ENCODE measurements around the gene TAOK2. TPM values are rescaled to one million over a fixed set of nuclear protein-coding genes. Genes with fewer than 3 reads are reported as not detected.

Gene TAOK2
- total RNA-seq, 4 donors from 2014 or later: 78.1 to 123 (median 90.9) TPM

DNA sequence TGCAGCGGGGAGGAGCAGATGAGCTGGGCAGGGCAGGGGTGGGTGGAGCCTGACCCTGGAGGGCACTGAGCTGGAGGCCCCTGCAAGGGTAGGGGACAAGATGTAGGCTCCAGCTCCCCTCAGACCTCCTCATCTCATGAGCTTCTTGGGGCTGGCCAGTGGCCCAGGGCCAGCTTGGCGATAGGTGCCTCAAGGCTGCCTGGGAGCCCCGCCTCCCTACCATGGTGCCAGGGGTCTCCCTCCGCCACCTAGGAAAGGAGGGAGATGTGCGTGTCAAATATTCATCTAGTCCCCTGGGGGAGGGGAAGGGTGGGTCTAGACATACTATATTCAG, 17.9 kb downstream of the TAOK2 start:
- peaks cover 0 to 73% (median 3%) of the 10 kb centered on the region in 3 donors for H3K36me3 ChIP-seq
- no peaks in the 10 kb centered on the region for H3K9me3 ChIP-seq
- no peak overlapping the region for H3K4me3 ChIP-seq
- H3K27me3 ChIP-seq: no peaks in the 10 kb centered on the region
- DNase-seq: no peak
- H3K27ac ChIP-seq: no peak overlapping the region
- TF ChIP-seq, protein P1, sequence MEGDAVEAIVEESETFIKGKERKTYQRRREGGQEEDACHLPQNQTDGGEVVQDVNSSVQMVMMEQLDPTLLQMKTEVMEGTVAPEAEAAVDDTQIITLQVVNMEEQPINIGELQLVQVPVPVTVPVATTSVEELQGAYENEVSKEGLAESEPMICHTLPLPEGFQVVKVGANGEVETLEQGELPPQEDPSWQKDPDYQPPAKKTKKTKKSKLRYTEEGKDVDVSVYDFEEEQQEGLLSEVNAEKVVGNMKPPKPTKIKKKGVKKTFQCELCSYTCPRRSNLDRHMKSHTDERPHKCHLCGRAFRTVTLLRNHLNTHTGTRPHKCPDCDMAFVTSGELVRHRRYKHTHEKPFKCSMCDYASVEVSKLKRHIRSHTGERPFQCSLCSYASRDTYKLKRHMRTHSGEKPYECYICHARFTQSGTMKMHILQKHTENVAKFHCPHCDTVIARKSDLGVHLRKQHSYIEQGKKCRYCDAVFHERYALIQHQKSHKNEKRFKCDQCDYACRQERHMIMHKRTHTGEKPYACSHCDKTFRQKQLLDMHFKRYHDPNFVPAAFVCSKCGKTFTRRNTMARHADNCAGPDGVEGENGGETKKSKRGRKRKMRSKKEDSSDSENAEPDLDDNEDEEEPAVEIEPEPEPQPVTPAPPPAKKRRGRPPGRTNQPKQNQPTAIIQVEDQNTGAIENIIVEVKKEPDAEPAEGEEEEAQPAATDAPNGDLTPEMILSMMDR (IDR thresholded peaks at IDR 0.05): no peak
- TF ChIP-seq POLR2A (IDR thresholded peaks at IDR 0.05): no peak
- H3K4me1 ChIP-seq: peaks cover 0 to 18% (median 2%) of the 10 kb centered on the region in 4 donors

DNA sequence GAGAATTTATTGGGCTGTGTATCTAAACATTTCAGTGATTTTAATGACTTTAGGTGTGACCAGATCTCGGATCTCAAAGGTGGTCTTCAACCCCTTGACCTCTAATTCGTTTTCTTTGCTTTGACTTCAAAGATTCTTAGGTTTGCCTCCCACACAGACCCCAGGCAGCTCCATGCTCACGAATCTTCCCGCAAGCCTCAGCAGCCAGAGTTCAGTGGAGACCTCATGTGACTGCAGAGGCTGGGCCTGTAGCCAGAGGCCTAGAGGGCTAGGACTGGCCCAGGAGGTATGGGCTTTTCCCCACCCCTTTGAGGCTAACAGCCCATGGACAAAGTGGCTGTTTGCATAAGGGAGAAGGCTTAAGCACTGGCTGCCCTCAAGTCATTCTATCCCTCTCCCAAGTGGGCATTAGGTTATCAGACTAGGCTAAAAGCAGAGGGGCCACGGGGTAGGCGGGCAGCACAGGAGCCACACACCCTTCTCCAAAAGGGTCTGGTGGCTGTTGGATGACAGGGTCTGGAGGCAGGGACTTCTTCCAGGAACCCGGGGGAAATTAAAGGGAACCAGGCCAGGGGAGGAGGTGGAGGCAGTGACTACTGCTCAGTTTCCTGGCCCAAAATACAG, 18.8 kb downstream of the TAOK2 start:
- peaks cover 0 to 23% (median 2%) of the 10 kb centered on the region in 4 donors for H3K4me1 ChIP-seq
- H3K27me3 ChIP-seq: no peaks in the 10 kb centered on the region
- H3K4me3 ChIP-seq: no peak overlapping the region
- no peak for DNase-seq
- no peak overlapping the region for H3K27ac ChIP-seq
- H3K36me3 ChIP-seq: peaks cover 0 to 64% (median 3%) of the 10 kb centered on the region in 3 donors
- TF ChIP-seq, protein P1 (IDR thresholded peaks at IDR 0.05): no peak
- TF ChIP-seq POLR2A (IDR thresholded peaks at IDR 0.05): no peak
- no peaks in the 10 kb centered on the region for H3K9me3 ChIP-seq

DNA sequence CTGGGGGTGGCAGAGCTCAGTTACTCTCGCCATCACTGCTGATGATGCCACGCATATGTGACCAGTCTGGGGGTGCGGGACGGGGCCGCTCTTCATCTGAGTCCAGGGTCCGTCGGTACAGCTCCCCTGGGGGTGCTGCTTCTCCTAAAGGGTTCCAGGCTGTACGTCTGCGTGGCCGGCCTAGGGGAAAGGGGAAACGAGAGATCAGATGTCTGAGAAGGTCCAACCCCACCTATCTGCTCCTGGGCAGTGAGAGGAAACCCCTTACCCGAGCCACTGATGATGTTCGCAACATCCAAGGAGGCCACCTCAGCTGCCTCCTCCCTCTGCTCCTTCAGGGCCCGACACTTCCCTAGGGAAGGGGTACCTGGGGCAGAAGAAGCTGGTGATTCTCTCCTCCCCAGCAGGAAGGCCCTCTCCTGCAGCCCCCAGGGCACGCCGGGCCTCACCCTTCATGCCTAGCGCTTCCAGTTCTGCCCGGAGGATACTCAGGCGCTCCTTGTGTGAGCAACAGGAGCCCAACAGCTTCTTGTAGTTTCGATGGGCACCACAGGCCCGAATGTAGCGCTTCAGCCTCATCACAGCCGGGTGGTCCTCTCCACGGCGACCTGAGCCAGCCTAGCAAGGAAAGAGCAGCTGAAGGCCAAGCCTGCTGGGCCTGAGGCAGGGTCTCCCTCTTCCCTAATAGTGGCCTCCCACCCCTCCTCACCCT, 19.7 kb downstream of the TAOK2 start:
- Histone ChIP-seq H3K27me3 (no peaks in the 10 kb centered on the region), H3K27ac (no peak overlapping the region), H3K9me3 (no peaks in the 10 kb centered on the region), H3K4me1 (peaks cover 0 to 23% (median 2%) of the 10 kb centered on the region in 4 donors), H3K4me3 (no peak overlapping the region), H3K36me3 (peaks cover 0 to 63% (median 3%) of the 10 kb centered on the region in 3 donors)
- TF ChIP-seq, protein P1 (IDR thresholded peaks at IDR 0.05): no peak
- no peak for TF ChIP-seq POLR2A (IDR thresholded peaks at IDR 0.05)
- DNase-seq: no peak

DNA sequence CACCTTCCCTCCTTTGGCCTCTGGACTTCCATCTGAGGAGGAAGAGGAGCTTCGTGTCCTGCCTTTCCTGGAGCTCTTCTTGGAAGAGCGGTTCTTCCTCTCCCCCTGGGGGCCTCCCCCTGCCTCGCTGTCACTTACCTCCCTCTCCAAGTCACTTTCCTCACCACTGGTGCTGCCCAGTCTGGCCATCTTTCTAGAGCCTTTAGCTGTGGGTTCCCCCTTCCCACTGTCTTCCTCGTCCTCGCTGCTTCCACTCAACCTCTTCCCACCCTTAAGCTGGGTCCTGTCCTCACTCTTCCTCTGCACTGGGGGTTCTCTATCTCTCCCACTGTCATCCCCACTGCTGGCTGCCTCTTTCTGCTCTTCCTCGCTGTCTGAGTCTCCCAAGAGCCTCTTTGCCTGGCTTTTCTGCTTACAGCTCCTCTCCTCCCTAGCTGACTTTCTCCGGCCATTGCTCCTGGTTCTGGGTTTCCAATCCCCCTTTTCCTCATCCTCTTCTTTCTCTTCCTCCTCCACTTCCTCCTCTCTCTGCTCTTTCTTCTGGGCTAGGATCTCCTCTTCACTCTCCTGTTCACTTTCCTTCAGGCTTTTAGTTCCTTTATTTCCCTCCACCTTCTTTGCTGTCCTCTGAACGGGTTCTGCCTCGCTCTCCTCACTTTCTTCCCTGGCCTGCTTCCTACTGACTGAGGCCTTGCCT, 20.4 kb downstream of the TAOK2 start:
- no peaks in the 10 kb centered on the region for H3K9me3 ChIP-seq
- peak overlapping the region in 1 of 4 donors; percentile 82 for H3K4me3 ChIP-seq
- peaks cover 0 to 59% (median 3%) of the 10 kb centered on the region in 3 donors for H3K36me3 ChIP-seq
- no peak for TF ChIP-seq POLR2A (IDR thresholded peaks at IDR 0.05)
- TF ChIP-seq, protein P1 (IDR thresholded peaks at IDR 0.05): no peak
- H3K4me1 ChIP-seq: peaks cover 0 to 23% (median 2%) of the 10 kb centered on the region in 4 donors
- peak overlapping the region in 3 of 4 donors; percentile 93 to 98 (median 97) for H3K27ac ChIP-seq
- DNase-seq: no peak
- H3K27me3 ChIP-seq: no peaks in the 10 kb centered on the region

DNA sequence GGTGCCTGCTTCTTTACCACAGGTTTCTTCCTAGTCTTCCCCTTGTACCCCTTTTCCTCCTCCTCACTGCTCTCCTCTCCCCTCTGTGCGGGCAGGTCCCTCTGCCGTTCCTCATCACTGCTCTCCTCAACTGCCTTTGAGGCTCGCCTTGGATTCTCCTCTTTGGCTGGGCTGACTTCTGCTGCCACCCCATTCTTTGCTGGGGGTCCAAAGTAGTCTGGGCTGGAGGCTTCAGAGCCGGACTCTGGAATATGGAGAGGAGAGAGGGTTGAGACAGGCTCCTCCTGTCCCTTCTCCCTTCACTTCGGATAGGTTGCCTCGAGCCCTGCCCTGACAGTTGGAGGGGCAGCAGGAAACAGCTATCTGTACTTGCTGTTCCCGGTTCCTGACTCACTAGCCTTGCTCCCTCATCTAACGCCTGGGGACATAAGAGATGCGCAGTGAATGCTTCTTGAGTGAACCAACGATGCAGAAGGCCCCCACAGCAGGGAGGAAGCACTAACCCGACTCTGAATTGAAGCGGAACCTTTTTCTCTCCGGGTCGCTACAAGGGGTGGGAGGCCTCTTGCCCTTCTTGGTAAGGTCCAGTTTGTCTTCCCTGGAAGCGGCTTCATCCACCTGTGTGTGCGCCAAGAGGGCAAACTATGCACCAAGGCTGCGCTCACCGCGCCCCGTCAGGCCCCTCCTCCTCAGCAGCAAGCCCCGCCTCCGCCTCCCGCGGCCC, 21.1 kb downstream of the TAOK2 start:
- DNase-seq: peak; percentile 73 to 91 (median 87)
- Histone ChIP-seq H3K27ac (peak overlapping the region; percentile 93 to 98 (median 95)), H3K9me3 (no peaks in the 10 kb centered on the region), H3K4me1 (peaks cover 0 to 23% (median 2%) of the 10 kb centered on the region in 4 donors), H3K4me3 (peak overlapping the region; percentile 59 to 84 (median 82)), H3K27me3 (no peaks in the 10 kb centered on the region), H3K36me3 (peaks cover 0 to 52% (median 3%) of the 10 kb centered on the region in 3 donors)
- TF ChIP-seq POLR2A (IDR thresholded peaks at IDR 0.05): no peak
- TF ChIP-seq, protein P1 (IDR thresholded peaks at IDR 0.05): no peak

All from Peyer's patch (tissue), 4 donors.